H1 (cell line): ENCODE data around the gene WDR7.

Experiments used
- BACH1 ChIP-seq: IDR thresholded peaks from 2 replicates; pipeline ENCODE4 v1.6.1; 2012; ENCODE audit warnings: low read length, improper control_type of control experiment
- CBX8 ChIP-seq: fragments of 300-800, 300-1000 bp; sonication (generic); IDR thresholded peaks from 2 replicates; pipeline ENCODE4 v1.7.1; 2016; ENCODE audit warnings: low read depth, low read length, borderline replicate concordance
- CTCF ChIP-seq, 3 experiments: IDR thresholded peaks; 1 replicate in 2 of 3; 2 replicates in 1 of 3; pipeline versions ENCODE4 v1.5.1 to v1.6.1; 2011; ENCODE audit warnings: low read length in 3 of 3, mild to moderate bottlenecking in 3 of 3, inconsistent platforms in 2 of 3, low read depth in 1 of 3, moderate library complexity in 1 of 3; ENCODE audit not compliant: insufficient read depth in 1 of 3; ENCODE audit errors: control extremely low read depth in 1 of 3
- EZH2 ChIP-seq: fragments of 200-600 bp; sonication (generic); IDR thresholded peaks from 2 replicates; pipeline ENCODE4 v1.7.1; 2012; ENCODE audit warnings: low read depth, mild to moderate bottlenecking, moderate library complexity, low read length, inconsistent platforms; ENCODE audit not compliant: severe bottlenecking
- SIN3A ChIP-seq, 2 experiments: IDR thresholded peaks in 1 of 2; conservative IDR thresholded peaks in 1 of 2; 2 replicates each; pipeline ENCODE4 v1.6.1; 2011 to 2012; ENCODE audit warnings: low read length in 2 of 2, improper control_type of control experiment in 1 of 2, low read depth in 1 of 2, mild to moderate bottlenecking in 1 of 2
- SP1 ChIP-seq: IDR thresholded peaks from 2 replicates; pipeline ENCODE4 v1.6.1; 2011; ENCODE audit warnings: low read depth, low read length
- ZNF274 ChIP-seq: IDR thresholded peaks from 2 replicates; pipeline ENCODE4 v1.7.0; 2012; ENCODE audit warnings: low read length, borderline replicate concordance; ENCODE audit errors: extremely low read depth

- TF ChIP-seq BACH1: no peak
- TF ChIP-seq SP1: no peak
- no peak for TF ChIP-seq CTCF (IDR thresholded peaks at IDR 0.05; ENCODE audit: control extremely low read depth in 1 of 3, insufficient read depth in 1 of 3, low read depth in 1 of 3, low read length in 3 of 3)
- no peak for TF ChIP-seq SIN3A (conservative IDR thresholded peaks at IDR 0.05 in 1 of 2, IDR thresholded peaks at IDR 0.05 in 1 of 2; ENCODE audit: low read depth in 1 of 2, low read length in 2 of 2)
- no peak for TF ChIP-seq ZNF274
- no peak for TF ChIP-seq CBX8
- TF ChIP-seq EZH2: no peak
These were observed 8.0 kb downstream of the WDR7 start for GRCh38 chr18:56659111-56659510.
